ENCODE measurements around the gene ZNF600.
"Not testable (repeated sequence)": the region's sequence is repeated elsewhere in the genome, so short reads cannot be mapped to it uniquely, and the experiment has no call there.

ZNF600 gene

DNA sequence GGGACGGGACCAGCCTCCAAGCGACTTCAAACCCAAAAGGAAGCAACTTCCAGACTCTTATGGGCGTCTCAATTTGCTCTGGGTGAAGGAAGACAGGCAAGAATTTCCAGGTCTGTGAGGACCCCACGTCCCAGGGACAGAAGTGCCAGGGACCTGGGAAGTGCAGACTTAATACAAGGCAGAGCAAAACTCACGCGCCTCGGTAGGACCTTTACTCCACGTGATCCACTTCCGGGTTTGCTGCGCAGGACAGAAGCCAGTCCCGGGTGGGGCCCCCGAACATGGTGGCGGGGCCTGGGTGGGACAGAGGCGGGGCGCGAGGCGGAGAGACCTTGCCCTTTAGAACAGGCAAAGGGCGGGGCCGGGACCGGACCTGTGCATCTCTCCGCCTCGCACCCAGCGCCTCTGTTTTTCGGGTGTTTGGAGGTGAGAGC, 61.0 kb downstream of the ZNF600 start:
- DNase-seq: no peak
- Histone ChIP-seq H3K4me3 (no peak overlapping the region), H3K4me1 (no peaks in the 10 kb centered on the region), H3K9me3 (no peaks in the 10 kb centered on the region), H3K36me3 (peaks cover 37 to 74% (median 56%) of the 10 kb centered on the region in 3 donors), H3K27me3 (no peaks in the 10 kb centered on the region), H3K27ac (no peak overlapping the region)
- TF ChIP-seq CTCF (IDR thresholded peaks at IDR 0.05): no peak
- intact Hi-C loops (cut with DNase I; ENCODE audit: low total_unique reads): no loop called here

DNA sequence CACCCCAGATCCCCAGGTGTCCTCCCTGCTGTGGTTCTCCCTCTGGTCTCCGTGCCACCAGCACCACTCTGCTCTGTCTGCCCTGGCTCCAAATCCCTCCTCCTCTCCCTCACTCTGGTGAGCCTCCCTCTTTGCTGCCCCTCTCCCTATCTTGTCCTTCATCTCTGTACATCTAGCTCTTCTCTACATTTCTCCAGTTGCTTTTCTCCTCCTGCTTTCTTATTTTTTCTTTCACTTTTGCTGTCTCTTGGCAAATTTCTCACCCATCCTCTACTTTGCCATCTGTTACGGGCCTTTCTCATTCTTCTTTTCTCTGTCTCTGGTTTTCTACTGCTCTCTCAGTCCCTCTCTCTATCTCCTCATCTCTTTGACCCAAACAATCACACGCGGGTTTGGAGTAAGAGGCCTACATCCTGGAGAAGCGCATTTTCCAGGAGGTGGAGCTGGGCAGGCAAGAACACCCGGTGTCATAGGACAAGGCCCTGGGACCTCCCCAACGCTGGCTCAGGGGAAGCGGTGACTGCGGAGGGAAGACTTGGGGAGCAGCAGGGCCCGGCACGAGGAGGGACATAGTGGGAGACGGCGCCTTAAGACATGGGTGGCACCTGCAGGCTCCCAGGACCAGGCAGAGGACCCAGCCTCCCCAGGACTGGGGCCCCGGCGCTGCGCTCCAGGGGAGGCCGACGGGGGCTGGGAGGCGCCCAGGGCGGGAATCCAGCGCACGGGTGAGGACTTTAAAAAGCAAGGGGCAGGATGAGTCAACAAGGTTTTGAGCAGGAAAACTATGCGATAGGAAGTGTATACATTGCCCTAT, 61.7 kb downstream of the ZNF600 start:
- Histone ChIP-seq H3K4me1 (no peaks in the 10 kb centered on the region), H3K27ac (no peak overlapping the region), H3K27me3 (no peaks in the 10 kb centered on the region), H3K9me3 (no peaks in the 10 kb centered on the region), H3K4me3 (no peak overlapping the region), H3K36me3 (peaks cover 43 to 80% (median 60%) of the 10 kb centered on the region in 3 donors)
- no peak for TF ChIP-seq CTCF (IDR thresholded peaks at IDR 0.05)
- no peak for DNase-seq
- intact Hi-C loops (cut with DNase I; ENCODE audit: low total_unique reads): no loop called here

DNA sequence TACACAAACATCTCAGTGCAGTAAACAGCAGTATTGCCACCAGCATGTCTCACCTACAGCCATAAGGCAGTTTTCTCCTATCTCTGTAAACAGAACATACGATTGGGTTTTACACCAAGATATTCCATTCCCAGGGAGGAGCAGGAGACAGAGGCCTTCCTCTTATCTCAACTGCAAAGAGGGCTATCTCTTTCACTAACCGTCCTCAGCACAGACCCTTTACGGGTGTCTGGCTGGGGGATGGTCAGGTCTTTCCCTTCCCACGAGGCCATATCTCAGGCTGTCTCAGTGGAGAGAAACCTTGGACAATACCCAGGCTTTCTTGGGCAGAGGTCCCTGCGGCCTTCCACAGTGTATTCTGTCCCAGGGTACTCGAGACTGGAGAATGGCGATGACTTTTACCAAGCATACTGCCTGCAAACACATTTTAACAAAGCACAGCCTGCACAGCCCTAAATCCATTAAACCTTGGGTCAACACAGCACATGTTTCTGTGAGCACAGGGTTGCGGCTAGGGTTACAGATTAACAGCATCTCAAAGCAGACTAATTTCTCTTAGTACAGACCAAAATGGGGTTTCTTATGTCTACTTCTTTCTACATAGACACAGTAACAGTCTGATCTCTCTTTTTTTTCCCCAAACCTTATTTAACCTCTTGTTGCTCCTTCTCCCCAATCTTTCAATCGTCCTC, 62.5 kb downstream of the ZNF600 start:
- H3K4me1 ChIP-seq; intact Hi-C loops (cut with DNase I; ENCODE audit: low total_unique reads); H3K27me3 ChIP-seq; H3K4me3 ChIP-seq; H3K27ac ChIP-seq; DNase-seq; H3K9me3 ChIP-seq: not testable (repeated sequence)
- peaks cover 46 to 84% (median 60%) of the 10 kb centered on the region in 3 donors for H3K36me3 ChIP-seq

GRCh38 chr19:52722062-52723003, 64.3 kb downstream of the ZNF600 start:
- Histone ChIP-seq H3K9me3 (no peaks in the 10 kb centered on the region), H3K4me1 (no peaks in the 10 kb centered on the region), H3K27me3 (no peaks in the 10 kb centered on the region), H3K27ac (no peak overlapping the region), H3K4me3 (no peak overlapping the region), H3K36me3 (peaks cover 35 to 77% (median 55%) of the 10 kb centered on the region in 3 donors)
- TF ChIP-seq CTCF (IDR thresholded peaks at IDR 0.05): no peak
- intact Hi-C loops (cut with DNase I; ENCODE audit: low total_unique reads): no loop called here
- no peak for DNase-seq

- DNase-seq; H3K9me3 ChIP-seq; H3K27me3 ChIP-seq; intact Hi-C loops (cut with DNase I; ENCODE audit: low total_unique reads); H3K27ac ChIP-seq; H3K4me3 ChIP-seq; H3K4me1 ChIP-seq: not testable (repeated sequence)
- H3K36me3 ChIP-seq: peaks cover 29 to 73% (median 40%) of the 10 kb centered on the region in 3 donors
Observed at GRCh38 chr19:52720541-52720940, 66.0 kb downstream of the ZNF600 start.

DNA sequence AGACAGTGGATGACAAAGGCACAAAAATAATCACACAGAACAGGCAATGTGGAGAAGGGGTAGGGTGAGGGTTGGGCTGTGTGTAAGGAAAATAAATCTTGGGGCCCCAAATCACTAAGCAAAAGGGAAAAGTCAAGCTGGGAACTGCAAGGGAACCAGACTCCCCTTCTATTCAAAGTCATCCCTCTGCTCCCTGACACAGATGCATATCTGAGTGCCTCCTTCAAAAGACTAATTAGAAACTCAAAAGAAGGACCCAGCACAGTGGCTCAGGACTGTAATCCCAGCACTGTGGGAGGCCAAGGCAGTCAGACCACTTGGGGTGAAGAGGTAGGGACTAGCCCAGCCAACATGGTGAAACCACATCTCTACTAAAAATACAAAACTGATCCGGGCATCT, 70.1 kb downstream of the ZNF600 start:
- Histone ChIP-seq H3K36me3 (peaks cover 49 to 78% (median 53%) of the 10 kb centered on the region in 3 donors), H3K27ac (no peak overlapping the region), H3K27me3 (no peaks in the 10 kb centered on the region), H3K4me1 (no peaks in the 10 kb centered on the region), H3K9me3 (no peaks in the 10 kb centered on the region), H3K4me3 (no peak overlapping the region)
- intact Hi-C loops (cut with DNase I; ENCODE audit: low total_unique reads): no loop called here
- no peak for TF ChIP-seq CTCF (IDR thresholded peaks at IDR 0.05)
- DNase-seq: no peak

GRCh38 chr19:52715902-52716301, 70.7 kb downstream of the ZNF600 start:
- H3K27me3 ChIP-seq; H3K9me3 ChIP-seq; H3K4me3 ChIP-seq; DNase-seq; H3K4me1 ChIP-seq; H3K27ac ChIP-seq; intact Hi-C loops (cut with DNase I; ENCODE audit: low total_unique reads): not testable (repeated sequence)
- peaks cover 49 to 78% (median 54%) of the 10 kb centered on the region in 3 donors for H3K36me3 ChIP-seq

DNA sequence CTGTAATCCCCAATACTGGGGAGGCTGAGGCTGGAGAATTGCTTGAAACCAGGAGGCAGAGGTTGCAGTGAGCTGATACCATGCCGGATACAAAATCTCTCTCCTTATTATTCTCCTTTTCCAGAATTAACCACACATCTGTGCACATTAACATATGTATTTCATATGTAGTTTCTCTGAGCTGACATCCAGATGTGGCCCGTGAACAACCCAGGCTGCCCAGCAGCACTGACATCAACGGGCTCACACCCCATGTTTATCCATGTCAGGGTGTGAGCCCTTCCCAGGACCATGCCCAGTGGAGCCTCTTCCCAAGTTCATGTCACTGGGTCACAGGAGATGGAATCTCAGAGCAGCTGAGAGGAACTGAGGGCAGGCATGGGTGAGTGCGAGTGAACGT, 71.3 kb downstream of the ZNF600 start:
- H3K27ac ChIP-seq; intact Hi-C loops (cut with DNase I; ENCODE audit: low total_unique reads); H3K27me3 ChIP-seq; H3K9me3 ChIP-seq; H3K4me1 ChIP-seq; H3K4me3 ChIP-seq; DNase-seq: not testable (repeated sequence)
- peaks cover 49 to 78% (median 54%) of the 10 kb centered on the region in 3 donors for H3K36me3 ChIP-seq
